Left renal cortex interstitium (tissue), 4 donors: ENCODE measurements around the gene GALE. TPM values are rescaled to one million over a fixed set of nuclear protein-coding genes. Genes with fewer than 3 reads are reported as not detected.
"Not testable (repeated sequence)": the region's sequence is repeated elsewhere in the genome, so short reads cannot be mapped to it uniquely, and the experiment has no call there.

ENCODE experiments used
- DNase-seq, 4 donors: peaks; one replicate each; pipeline ENCODE4 v3.0.0-alpha.2; 2013; ENCODE audit warnings: low read depth in 4 of 4, low spot score in 2 of 4, missing footprints in 1 of 4
- polyA plus RNA-seq, 4 donors: library from polyadenylated mRNA; unstranded; fragments of 120-200 nt; gene quantifications; one replicate each; pipeline ENCODE4 v1.2.1, GENCODE V29; 2013; ENCODE audit not compliant: insufficient read length in 4 of 4

Gene GALE
- polyA plus RNA-seq: 10 to 100 TPM; 30.1 to 42.8 (median 38.0) TPM

GRCh38 chr1:23800400-23801337, at the start of gene GALE:
TSS of gene GALE (minus strand) at chr1:23800754. CDS start at chr1:23799007, 1,747 bp downstream.
- peak; percentile 63 to 94 (median 86) for DNase-seq

- no peak for DNase-seq
These were observed 48.4 kb upstream of the GALE start for GRCh38 chr1:23848673-23849616.

DNA sequence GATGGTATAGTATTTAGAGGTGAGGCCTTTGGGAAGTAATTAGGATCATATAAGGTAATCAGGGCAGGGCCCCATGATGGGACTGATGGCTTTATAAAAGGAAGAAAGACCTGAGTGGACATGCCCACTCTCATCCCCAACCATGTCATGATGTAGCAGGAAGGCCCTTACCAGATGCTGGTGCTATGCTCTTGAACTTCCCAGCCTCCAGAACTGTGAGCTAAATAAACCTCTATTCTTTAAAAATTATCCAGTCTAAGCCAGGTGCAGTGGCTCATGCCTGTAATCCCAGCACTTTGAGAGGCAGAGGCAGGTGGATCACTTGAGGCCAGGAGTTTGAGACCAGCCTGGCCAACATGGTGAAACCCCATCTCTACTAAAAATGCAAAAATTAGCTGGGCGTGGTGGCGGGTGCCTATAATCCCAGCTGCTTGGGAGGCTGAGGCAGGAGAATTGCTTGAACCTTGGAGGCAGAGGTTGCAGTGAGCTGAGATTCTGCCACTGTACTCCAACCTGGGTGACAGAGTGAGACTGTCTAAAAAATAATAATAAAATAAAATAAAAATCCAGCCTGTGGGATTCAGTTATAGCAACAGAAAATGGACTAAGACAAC, 47.0 kb upstream of the GALE start:
- not testable (repeated sequence) for DNase-seq

DNA sequence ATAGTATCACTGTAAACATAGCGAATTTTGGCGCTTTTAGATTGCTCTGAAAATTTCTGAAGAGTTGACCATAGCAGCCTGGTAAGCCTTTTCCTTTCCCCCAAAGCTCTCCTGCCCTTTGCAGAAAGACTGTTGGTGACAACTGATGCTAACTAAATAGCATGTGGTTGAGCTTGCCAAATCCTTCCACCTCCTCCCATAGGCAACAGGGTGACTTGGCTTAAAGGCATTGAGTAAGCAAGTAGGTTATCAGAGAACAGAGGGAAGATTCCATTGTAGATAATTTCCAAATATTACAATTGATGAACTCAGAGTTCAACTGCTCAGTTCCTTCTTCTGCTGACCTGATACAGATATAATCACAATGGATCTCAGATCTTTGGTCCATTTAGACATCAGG, 44.6 kb upstream of the GALE start:
- no peak for DNase-seq

DNA sequence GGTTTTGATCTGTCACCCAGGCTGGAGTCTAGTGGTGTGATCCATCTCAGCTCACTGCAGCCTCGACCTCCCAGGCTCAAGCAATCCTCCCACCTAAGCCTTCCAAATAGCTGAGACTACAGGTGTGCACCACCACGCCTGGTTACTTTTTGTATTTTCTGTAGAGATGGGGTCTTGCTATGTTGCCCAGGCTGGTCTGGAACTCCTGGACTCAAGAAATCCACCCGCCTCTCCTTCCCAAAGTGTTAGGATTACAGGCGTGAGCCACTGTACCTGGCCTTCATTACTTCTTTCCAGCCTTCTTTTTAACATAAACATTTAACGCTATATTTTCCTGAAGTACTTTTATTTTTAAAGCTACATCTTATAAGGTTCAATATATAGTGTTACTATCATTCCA, 43.1 kb upstream of the GALE start:
- no peak for DNase-seq

DNA sequence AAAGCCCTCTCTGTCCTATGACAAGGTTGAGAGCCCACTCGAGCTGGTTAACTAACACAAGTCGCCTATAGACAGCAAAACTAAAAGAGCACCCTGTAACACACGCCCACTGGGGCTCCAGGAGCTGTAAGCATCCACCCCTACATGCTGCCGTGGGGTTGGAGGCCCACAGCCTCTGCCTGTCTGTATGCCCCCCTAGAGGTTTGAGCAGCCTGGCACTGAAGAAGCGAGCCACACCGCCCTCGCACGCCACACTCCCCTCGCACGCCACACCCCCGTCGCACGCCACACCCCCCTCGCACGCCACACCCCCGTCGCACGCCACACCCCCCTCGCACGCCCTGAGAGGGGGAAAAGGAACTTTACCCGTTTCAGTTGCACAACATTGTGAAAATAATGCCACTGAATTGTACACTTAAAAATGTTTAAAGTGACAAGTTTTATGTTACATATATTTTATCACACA, 37.9 kb upstream of the GALE start:
- DNase-seq: peak in 1 of 4 donors; percentile 15

- DNase-seq: no peak
These were observed 37.4 kb upstream of the GALE start for GRCh38 chr1:23837908-23838307.

DNA sequence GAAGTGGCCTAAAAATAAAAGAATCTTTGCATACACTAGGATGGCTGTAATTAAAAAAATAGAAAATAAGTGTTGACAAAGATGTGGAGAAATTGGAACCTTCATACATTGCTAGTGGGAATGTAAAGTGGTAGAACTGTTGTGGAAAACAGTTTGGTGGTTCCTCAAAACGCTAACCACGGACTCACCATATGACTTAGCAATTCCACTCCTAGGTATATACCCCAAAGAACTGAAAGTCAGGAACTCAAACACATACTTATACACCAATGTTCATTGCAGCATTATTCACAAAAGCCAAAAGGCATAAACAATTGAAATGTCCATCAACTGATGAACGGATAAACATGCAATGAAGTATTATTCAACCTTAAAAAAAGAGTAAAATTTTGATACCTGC, 35.5 kb upstream of the GALE start:
- DNase-seq: no peak

DNA sequence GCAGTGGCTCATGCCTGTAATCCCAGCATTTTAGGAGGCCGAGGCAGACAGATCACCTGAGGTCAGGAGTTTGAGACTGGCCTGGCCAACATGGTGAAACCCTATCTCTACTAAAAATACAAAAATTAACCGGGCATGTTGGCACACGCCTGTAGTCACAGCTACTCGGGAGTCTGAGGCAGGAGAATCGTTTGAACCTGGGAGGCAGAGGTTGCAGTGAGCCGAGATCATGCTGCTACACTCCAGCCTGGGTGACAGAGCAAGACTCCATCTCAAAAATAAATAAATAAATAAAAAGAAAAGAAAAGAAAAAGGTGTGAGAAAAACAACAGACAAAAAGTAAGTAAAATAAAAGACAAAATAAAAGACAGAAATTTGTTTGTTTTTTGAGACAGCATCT, 33.6 kb upstream of the GALE start:
- DNase-seq: not testable (repeated sequence)

DNA sequence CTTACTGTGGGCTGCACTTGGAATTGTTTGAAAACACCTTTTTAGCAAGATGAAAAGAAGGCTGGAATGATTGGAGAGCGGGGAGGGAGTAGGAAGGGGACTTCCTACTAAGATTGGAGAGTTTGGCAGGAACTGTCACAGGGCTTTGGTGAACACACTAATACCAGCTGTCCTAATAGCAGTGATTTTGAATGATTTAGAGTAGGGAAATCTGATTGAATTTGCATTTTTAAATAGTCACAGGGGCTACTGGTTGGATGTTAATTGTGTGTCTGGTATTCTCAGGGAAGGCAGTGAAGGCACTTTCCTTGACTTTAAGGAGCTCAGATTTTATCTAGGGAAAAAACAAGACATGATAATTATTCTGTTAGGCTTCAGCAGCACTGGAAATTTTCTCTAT, 27.2 kb upstream of the GALE start:
- no peak for DNase-seq

DNA sequence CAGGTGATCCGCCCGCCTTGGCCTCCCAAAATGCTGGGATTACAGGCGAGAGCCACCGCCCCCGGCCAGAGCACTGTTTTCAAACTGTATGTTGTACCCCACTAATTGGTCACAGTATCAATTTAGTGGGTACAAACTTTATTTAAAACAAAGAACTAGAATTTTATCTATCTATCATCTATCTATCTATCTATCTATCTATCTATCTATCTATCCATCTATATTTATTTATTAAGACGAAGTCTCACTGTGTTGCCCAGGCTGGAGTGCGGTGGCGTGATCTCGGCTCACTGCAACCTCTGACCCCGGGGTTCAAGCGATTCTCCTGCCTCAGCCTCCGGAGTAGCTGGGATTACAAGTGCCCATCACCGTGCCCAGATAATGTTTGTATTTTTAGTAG, 26.0 kb upstream of the GALE start:
- not testable (repeated sequence) for DNase-seq

GRCh38 chr1:23825762-23826522, 25.4 kb upstream of the GALE start:
- DNase-seq: no peak

DNA sequence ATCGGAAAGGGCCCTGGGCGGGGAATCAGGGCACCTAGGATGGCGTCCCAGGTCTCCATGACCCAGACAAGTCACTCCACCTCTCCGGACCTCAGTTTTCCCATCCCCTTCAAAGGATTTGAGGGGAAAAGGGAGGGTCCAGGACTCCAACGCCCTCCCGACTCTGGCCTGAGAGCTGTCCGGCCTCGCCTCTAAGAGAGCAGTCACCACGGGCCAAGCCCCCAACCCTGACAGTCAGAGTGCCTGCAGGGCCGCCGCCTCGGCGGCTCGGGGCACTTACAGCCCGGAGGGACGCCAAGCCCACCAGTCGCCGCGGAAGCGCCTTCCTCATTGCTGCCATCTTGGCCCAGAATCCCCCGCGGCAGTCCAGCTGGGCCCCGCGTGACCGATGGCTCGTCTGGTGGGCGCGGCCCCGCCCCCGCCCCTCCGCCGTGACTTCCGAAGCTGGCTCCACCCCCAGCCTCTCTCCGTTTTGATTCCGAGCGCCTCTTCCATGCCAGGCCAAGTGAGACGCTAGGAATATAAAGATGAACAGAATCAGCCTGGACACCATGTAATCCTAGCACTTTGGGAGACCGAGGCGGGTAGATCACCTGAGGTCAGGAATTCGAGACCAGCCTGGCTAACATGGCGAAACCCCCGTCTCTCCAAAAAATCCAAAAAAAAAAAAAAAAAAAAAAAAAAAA, 24.7 kb upstream of the GALE start, which contains the start of gene HMGCL:
HMGCL (minus strand) TSS at position 354 of the 686 bp plus-strand sequence; CDS start at position 340, 14 bp downstream.
- DNase-seq: peak; percentile 80 to 85 (median 84)

GRCh38 chr1:23824711-23825075, 24.1 kb upstream of the GALE start:
- DNase-seq: no peak

- DNase-seq: no peak
These were observed 23.2 kb upstream of the GALE start for GRCh38 chr1:23823767-23824166.

GRCh38 chr1:23817633-23818032, 17.1 kb upstream of the GALE start:
- DNase-seq: no peak

DNA sequence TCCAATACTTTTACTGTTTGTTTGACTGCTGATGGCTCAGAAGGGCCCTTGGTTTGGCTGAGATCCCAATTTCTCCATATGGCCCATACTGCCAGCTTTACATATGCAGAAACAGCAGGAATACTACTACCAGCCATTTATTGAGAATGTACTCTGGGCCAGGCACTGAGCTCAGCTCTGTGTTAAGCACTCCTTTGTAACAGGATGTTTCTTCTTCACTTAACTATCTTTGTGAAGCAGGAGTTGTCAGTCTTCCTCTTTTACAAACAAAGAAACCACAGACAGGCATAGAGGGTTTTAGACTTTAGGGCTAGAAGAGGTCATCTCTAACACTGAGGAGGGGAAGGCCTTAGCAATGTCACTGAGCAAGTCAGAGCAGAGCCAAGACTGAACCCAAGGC, 16.4 kb upstream of the GALE start:
- DNase-seq: no peak

DNA sequence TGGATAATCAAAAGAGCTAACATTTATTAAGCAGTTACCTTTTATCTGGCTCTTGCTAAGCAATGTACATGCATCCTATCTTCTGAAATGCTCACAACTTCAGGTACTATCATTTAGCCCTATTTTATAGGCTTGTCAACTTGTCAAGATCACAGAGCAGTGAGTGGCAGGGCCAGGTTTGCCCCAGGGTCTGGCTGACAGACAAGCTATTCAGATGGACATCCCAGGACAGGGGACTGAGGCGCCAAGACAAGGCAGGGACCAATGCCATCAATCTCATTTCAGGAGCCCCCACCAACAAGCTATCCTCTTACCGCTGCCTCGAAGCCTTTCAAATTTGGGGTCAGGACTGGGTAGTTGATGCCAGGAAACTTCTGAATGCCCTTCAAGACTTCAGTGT, 15.8 kb upstream of the GALE start:
- no peak for DNase-seq

- no peak for DNase-seq
These were observed 13.5 kb upstream of the GALE start for GRCh38 chr1:23814016-23814415.
